GM10266 (cell line): ENCODE results near the gene CLMN.

Experiments used
- DNase-seq: peaks from one replicate; pipeline ENCODE4 v3.0.0; 2012; ENCODE audit errors: extremely low spot score
- CTCF ChIP-seq: IDR thresholded peaks from 2 replicates; pipeline ENCODE4 v1.5.1; 2012; ENCODE audit warnings: mild to moderate bottlenecking, low read depth; ENCODE audit not compliant: control insufficient read depth, insufficient read depth; ENCODE audit errors: missing control alignments

CLMN gene

GRCh38 chr14:95260537-95261361 lies 59.0 kb downstream of the CLMN start:
- peak; percentile 34 for DNase-seq

GRCh38 chr14:95258754-95259593 lies 60.7 kb downstream of the CLMN start:
- no peak for TF ChIP-seq CTCF
- no peak for DNase-seq

More at GRCh38 chr14:95260537-95261361, 59.0 kb downstream of the CLMN start:
- no peak for TF ChIP-seq CTCF

GRCh38 chr14:95258156-95258555 lies 61.6 kb downstream of the CLMN start:
- TF ChIP-seq CTCF = no peak
- DNase-seq = no peak

GRCh38 chr14:95257521-95257920 lies 62.2 kb downstream of the CLMN start:
- DNase-seq = no peak
- TF ChIP-seq CTCF = no peak

GRCh38 chr14:95256776-95257060 lies 63.0 kb downstream of the CLMN start:
- no peak for TF ChIP-seq CTCF
- DNase-seq = no peak

- no peak for DNase-seq
Measured at GRCh38 chr14:95256002-95256775, 63.5 kb downstream of the CLMN start.

More at GRCh38 chr14:95256002-95256775, 63.5 kb downstream of the CLMN start:
- TF ChIP-seq CTCF = no peak
